ENCODE measurements around the gene HES6. TPM values are rescaled to one million over a fixed set of nuclear protein-coding genes. Genes with fewer than 3 reads are reported as not detected.

The HES6 gene
- total RNA-seq, 1 donor from 2014 or later, result 4.3 TPM

- intact Hi-C loops (cut with DNase I), result loop anchor here (2.0 to 5.0 kb wide), 2 partner anchors 40 to 386 kb away; partner anchors contain the start of genes ILKAP and RAMP1
- DNase-seq (ENCODE audit: missing footprints) (no peak), ATAC-seq (peak; percentile 42)
Observed at GRCh38 chr2:238242731-238243495, 3.1 kb upstream of the HES6 start.

GRCh38 chr2:238241970-238242369 lies 2.1 kb upstream of the HES6 start:
- intact Hi-C loops (cut with DNase I), result loop anchor here (2.0 to 5.0 kb wide), 2 partner anchors 39 to 385 kb away; partner anchors contain the start of genes ILKAP and RAMP1
- no peak for ATAC-seq
- DNase-seq (ENCODE audit: missing footprints), result no peak

GRCh38 chr2:238240757-238241711 lies 1.2 kb upstream of the HES6 start:
- ATAC-seq (peak; percentile 49), DNase-seq (ENCODE audit: missing footprints) (peak; percentile 83)
- intact Hi-C loops (cut with DNase I), result loop anchor here (5.0 kb wide), 1 partner anchor 384 kb away; the partner anchor contains the start of gene RAMP1

GRCh38 chr2:238239543-238239862 lies 335 bp downstream of the HES6 start:
- ATAC-seq, result no peak
- DNase-seq (ENCODE audit: missing footprints), result peak; percentile 79

DNA sequence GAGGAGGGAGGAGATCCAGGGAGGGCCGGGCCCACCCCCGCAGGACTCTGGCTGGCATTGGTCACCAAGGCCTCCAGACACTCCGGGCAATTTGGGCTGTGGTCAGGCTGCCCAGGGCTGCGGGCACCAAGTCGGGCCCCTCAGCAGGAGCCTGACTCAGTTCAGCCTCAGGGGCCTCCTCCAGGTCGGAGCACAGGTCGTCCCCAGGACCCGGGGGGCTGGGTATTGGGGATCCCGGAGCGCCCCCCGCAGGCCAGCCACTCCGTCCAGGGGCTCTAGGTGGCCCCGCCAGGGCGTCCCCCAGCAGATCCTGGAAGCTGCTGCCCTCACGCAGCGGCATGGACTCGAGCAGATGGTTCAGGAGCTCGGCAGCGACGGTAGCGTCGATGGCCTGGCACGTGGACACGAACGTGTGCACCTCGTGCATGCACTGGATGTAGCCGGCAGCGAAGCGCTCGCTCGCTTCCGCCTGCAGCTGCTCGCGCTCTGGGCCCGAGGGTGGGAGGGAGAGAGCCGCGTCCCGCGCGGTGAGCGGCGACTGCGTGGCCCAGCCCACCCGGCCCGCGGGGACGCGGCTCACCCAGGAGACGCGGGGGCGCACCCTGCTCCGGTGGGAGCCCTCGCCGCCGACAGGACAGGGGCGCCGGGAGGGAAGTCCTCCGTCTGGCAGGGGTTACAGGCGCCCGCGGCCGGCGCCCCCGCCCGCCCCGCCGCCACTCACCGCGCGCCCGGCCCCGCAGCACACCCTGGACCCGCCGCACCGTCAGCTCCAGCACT lies 884 bp downstream of the HES6 start:
- ATAC-seq (no peak), DNase-seq (ENCODE audit: missing footprints) (no peak)
- intact Hi-C loops (cut with DNase I), result no loop called here

More at GRCh38 chr2:238239543-238239862, 335 bp downstream of the HES6 start:
- intact Hi-C loops (cut with DNase I), result no loop called here

GRCh38 chr2:238238311-238238765 lies 1.5 kb downstream of the HES6 start:
- no peak for ATAC-seq
- intact Hi-C loops (cut with DNase I), result no loop called here
- no peak for DNase-seq (ENCODE audit: missing footprints)

DNA sequence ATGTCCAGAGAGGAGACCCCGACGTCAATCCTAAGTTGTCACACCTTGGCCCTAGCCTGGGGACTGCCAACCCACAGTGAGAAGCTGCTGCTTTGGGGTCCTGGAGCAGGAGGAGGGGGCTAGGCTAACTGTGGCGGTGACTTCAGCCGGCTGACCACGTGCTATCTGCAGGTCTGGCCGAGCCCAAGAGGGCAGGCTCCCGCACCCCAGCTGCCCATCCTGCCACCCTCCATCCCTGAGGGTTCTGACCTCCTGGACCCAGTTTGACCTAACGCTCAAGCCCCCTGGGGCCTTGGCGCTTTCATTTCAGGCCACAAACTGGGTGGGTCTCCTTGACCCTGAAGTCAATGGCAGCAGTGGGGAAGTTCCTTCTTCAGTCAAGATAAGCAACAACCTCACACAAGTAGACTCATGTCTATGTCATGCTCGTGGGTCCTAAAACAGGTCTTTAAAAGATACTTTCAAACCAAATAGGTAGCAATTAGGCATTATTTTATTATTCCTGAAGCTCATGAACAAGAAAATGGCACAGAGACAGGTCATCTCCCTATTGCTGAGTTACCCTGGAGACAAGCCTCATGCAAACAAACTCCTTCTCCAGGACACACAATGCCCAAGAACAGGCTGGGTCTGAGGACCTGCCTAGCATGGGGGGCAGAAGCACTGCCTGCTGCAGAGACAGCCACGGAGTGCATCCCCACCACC lies 2.3 kb downstream of the HES6 start:
- ATAC-seq (no peak), DNase-seq (ENCODE audit: missing footprints) (no peak)
- intact Hi-C loops (cut with DNase I), result no loop called here

DNA sequence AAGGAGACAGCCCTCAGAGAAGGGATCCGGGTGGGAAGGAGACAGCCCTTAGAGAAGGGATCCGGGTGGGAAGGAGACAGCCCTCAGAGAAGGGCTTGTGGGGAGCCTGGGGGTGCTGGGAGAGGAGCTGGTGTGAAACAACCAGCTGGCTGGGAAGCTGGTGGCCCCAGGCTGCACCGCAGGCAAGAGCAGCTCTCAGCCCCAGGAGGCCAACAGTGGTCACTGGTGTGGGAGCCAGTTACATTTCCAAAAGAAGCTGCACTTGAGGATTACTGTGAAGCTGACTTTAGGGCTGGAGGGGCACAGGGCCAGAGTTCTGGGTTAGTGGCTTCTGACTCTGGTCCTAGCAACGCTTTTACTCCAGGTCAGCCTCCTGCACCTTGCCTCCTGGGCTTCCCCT lies 3.3 kb downstream of the HES6 start:
- no peak for DNase-seq (ENCODE audit: missing footprints)
- intact Hi-C loops (cut with DNase I), result no loop called here

GRCh38 chr2:238235856-238236255 lies 4.0 kb downstream of the HES6 start:
- intact Hi-C loops (cut with DNase I), result no loop called here
- no peak for DNase-seq (ENCODE audit: missing footprints)

More for the DNA sequence above, 3.3 kb downstream of the HES6 start:
- no peak for ATAC-seq

GRCh38 chr2:238235331-238235732 lies 4.5 kb downstream of the HES6 start:
- ATAC-seq (no peak), DNase-seq (ENCODE audit: missing footprints) (no peak)
- intact Hi-C loops (cut with DNase I), result no loop called here

More at GRCh38 chr2:238235856-238236255, 4.0 kb downstream of the HES6 start:
- ATAC-seq, result no peak

DNA sequence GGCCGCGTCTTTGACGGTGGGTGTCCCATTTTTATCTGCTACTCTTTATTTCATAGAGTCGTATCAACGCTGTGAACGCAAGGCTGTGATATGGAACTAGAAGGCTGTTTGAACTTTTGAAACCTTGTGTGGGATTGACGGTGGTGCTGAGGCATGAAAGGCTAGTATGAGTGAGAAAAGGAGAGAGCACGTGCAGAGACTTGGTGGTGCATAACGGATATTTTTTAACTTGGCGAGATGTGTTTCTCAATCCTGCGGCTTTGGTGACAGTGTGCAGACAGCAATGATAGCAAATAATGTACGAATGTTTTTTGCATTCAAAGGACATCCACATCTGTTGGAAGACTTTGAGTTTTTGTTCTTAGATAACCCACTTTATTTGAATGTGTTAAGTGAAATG lies 6.2 kb downstream of the HES6 start:
- ATAC-seq (no peak), DNase-seq (ENCODE audit: missing footprints) (no peak)
- intact Hi-C loops (cut with DNase I), result no loop called here

DNA sequence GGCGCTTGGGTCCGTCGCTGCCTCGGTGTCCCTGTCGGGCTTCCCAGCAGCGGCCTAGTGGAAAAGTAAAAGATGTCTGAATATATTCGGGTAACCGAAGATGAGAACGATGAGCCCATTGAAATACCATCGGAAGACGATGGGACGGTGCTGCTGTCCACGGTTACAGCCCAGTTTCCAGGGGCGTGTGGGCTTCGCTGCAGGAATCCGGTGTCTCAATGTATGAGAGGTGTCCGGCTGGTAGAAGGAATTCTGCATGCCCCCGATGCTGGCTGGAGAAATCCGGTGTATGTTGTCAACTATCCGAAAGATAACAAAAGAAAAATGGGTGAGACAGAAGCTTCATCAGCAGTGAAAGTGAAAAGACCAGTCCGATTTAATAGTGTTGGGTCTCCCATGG lies 8.0 kb downstream of the HES6 start:
- ATAC-seq, result no peak
- intact Hi-C loops (cut with DNase I), result no loop called here
- no peak for DNase-seq (ENCODE audit: missing footprints)

GRCh38 chr2:238231251-238231793 lies 8.5 kb downstream of the HES6 start:
- intact Hi-C loops (cut with DNase I), result no loop called here
- DNase-seq (ENCODE audit: missing footprints) (peak; percentile 92), ATAC-seq (peak; percentile 73)

- intact Hi-C loops (cut with DNase I), result no loop called here
- DNase-seq (ENCODE audit: missing footprints) (no peak), ATAC-seq (no peak)
Observed at GRCh38 chr2:238230699-238231098, 9.1 kb downstream of the HES6 start.

GRCh38 chr2:238228700-238229099 lies 11.1 kb downstream of the HES6 start:
- no peak for DNase-seq (ENCODE audit: missing footprints)
- intact Hi-C loops (cut with DNase I), result no loop called here
- ATAC-seq, result no peak

DNA sequence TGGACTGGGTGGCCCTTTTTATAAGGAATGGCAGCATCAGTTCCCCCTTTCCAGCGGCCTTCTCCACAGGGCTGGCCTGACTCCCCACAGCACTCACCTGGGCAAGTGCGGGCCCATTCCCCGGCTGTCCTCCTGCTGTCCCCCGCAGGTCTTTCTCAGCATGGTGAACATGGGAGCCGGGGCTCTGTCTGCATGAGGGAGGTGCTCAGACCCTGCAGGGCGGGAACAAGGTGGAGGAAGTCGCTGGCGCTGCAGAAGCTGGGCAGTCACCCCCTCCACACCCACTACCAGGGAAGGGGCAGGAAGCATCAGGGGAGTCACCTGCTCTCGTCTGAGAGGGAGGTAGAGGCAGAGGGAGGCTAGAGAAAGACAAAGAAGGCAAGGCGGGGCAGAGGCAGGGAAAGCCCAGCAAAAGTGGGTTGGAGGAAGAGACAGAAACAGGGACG lies 12.2 kb downstream of the HES6 start:
- ATAC-seq (no peak), DNase-seq (ENCODE audit: missing footprints) (no peak)
- intact Hi-C loops (cut with DNase I), result no loop called here

DNA sequence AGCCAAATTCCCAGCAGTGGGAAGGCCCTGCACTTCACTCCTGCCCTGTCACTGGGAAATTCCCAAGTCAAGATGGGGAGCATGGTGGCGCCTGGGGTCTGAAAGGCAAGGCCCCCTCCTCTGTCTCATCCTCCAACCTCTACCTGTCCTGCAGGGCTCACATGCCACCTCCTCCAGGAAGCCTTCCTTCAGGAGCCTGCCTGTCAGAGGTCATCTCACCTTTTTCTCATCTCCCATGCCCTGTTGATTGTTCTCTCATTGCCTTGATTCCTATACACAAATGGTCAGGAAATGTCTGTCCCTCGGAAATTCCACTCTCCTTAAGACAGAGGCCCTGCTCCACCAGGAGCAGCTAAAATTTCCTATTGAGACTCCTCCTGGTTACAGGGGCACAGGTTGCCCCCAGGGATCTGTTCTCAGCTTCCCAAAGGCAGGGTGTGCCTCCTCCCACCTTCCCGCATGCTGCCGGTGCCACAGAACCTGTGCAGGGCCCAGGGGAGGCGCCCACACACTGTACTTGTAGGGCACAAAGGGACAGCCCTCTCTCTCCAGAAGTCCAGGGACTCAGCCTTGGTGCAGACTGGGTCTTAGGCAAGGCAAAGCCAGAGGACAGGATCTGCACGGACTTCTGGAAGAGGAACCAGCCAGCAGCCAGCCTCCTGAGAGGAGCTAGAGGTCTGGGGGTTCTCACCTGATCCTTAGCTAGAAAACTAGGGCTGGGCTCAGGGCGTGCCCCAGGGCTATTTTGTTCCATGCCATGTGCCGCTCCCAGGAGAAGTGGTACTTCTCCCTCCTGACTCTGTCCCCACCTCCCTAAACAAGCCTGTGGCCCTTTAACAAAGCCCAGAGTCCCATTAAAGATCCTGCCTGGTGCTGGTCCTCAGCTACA lies 12.9 kb downstream of the HES6 start:
- no peak for ATAC-seq
- intact Hi-C loops (cut with DNase I), result no loop called here
- DNase-seq (ENCODE audit: missing footprints), result no peak
